GM12801 (cell line): ENCODE data around the gene CELF5.

Source experiments
- TF ChIP-seq, protein P1 (sequence below): IDR thresholded peaks from one replicate; pipeline ENCODE4 v1.5.1; 2011; ENCODE audit warnings: control low read depth; ENCODE audit not compliant: insufficient read length; ENCODE audit errors: extremely low read depth

Gene CELF5

DNA sequence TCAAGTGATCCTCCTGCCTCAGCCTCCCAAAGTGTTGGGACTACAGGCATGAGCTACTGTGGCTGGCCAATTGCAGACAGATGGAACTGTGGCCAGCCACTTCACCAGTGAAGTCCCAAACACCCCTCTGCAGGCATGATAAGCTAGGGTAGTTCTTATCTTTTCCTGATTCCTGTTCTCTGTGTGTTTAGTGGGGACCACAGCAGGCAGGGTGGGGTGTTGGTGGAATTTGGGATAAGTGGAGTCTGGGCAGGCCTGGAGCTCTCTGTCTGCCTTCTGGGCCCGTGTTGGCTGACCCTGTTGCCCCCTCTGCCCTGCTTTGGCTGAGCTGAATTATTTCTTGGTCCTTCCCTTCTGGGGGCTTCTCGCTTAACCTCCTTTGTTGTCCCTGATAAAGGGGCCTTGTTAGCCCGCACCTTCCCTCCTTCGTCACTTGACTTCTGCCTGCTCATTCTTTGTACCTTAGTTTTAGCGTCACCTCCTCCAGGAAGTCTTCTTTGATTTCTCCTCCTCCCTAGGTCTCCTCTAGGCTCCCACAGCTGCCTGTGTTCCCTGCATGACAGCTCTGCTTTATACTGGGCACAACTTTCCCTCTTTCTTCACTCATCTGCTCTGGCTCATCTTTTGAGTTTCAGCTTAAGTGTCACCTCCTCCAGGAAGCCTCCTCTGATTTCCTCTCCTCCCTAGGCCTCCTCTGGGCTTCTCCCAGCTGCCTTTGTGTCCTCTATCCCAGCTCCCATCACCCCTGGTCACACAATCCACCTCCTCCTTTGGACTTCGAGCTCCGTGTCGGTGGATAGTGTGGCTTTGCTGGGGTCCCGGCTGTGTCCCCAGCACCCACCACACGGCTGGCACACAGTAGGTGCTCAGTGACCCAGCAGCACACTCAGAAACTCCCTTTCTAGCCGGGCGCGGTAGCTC lies 40.5 kb upstream of the CELF5 start:
- TF ChIP-seq, protein P1, sequence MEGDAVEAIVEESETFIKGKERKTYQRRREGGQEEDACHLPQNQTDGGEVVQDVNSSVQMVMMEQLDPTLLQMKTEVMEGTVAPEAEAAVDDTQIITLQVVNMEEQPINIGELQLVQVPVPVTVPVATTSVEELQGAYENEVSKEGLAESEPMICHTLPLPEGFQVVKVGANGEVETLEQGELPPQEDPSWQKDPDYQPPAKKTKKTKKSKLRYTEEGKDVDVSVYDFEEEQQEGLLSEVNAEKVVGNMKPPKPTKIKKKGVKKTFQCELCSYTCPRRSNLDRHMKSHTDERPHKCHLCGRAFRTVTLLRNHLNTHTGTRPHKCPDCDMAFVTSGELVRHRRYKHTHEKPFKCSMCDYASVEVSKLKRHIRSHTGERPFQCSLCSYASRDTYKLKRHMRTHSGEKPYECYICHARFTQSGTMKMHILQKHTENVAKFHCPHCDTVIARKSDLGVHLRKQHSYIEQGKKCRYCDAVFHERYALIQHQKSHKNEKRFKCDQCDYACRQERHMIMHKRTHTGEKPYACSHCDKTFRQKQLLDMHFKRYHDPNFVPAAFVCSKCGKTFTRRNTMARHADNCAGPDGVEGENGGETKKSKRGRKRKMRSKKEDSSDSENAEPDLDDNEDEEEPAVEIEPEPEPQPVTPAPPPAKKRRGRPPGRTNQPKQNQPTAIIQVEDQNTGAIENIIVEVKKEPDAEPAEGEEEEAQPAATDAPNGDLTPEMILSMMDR, result no peak

DNA sequence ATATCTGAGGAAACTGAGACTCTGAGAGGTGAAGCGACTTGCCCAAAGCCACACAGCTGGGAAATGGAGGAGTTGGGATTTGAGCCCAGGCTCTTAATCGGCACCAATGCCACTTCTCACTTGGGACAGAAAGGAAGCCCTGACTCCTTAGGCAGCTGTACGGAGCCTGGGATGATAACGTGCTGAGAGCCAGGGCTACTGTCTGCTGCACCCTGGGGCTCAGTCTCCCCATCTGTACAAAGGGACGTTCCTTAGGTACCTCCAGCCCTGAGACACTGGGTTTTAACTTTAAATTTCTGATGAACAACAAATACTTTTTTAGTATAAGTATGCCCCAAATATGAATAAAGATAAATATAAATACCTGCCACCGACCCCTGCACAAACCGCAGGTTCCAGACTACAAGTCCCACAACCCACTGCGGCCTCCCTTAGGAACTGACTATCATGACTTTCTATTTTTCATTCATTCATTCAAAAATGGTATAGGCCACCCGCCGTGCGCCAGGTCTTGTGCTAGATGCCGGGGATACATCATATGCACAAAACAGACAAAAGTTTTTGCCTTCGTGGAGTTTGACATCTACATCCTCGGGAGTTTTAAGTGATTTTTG lies 39.5 kb upstream of the CELF5 start:
- TF ChIP-seq, protein P1, result no peak

DNA sequence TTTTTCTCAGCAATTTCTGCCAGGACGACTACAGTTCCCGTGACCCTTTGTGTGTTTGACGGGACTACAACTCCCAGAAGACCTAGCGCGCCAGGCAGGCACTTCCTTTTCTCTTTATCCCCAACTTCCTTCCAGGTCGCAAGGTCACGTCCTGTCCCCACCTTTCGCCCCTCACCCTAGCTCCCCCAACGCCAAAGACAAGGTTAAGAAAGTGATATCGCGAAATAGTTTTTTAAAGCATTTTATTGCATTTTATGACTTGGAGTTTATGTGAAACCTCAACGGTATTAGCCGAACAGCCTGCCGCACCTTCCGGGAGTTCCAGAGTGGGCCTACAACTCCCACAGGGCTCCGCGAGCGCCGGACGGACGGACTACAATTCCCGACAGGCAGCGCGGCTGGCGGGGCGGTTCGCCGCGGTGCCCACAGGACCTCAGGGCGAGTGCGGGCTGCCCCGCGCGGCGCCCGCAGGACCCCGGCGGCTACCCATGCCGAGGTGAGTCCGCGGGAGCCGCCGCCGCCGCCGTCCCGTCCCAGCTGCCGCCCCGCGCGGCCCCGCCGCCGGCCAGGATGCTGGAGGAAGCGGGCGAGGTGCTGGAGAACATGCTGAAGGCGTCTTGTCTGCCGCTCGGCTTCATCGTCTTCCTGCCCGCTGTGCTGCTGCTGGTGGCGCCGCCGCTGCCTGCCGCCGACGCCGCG lies 38.9 kb upstream of the CELF5 start, which contains the start of gene NCLN:
Gene NCLN, plus strand, starts transcription at position 470 of the 699 bp plus-strand sequence. Its CDS starts 101 bp downstream, at position 571.
- TF ChIP-seq, protein P1, result no peak

DNA sequence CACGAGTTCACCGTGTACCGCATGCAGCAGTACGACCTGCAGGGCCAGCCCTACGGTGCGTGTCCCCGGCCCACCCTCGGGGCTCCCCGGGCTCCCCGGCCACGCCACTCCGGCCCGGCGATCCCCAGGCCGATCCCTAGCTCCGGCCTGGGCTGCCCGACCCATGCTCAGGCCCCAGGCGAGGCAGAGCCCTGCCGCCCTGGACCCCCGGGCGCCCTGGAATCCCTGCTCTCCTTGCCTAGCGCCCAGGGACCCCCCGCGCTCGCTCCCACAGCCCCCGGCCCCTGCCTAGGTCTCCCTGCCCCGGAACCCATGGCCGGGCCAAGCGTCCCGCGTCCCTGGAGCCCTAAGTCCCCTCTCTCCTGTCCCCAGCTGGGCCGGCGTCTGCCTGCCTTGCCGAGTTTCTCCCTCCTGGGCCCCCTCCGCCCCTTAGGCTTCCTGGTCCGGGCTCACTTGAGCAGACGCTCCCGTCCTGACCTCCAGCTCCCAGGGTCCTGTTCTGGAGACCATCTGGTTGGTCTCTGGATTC lies 38.2 kb upstream of the CELF5 start:
- TF ChIP-seq, protein P1, result no peak

DNA sequence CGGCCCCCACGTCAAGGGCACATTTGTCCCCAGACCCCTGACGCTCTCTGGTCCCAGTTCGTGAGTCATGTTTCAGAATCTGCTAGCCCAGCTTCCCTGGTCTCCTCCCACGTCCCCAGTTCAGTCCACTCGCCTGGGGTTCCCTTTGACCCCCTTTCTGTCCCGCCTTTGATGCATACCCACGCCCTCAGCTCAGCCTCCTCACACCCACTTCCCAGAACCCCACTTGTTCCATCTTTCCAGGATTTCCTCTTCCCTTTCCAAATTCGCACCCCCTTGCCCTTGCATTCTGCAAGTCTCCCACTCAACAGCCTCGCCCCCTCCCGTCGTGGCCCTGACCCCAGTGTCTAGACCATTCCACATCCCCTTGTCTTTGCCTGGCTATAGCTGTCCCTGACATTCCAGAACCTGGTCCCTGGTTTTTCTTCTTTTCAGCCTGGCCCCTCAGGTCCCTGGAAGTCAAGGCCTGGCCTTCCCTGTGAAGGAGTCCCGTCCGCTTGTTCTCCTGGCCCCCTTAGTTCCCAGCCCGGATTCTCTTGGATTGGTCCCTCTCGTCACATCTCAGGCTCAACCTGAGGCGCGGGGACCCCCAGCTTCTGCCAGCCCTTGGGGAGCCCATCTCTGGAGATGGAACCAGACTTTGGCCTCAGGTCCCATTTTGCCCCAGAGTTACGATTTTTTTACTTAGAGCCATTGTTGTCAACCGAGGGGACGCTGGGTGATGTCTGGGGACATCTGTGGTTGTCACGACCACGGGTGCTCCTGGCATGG lies 37.4 kb upstream of the CELF5 start:
- TF ChIP-seq, protein P1, result no peak

DNA sequence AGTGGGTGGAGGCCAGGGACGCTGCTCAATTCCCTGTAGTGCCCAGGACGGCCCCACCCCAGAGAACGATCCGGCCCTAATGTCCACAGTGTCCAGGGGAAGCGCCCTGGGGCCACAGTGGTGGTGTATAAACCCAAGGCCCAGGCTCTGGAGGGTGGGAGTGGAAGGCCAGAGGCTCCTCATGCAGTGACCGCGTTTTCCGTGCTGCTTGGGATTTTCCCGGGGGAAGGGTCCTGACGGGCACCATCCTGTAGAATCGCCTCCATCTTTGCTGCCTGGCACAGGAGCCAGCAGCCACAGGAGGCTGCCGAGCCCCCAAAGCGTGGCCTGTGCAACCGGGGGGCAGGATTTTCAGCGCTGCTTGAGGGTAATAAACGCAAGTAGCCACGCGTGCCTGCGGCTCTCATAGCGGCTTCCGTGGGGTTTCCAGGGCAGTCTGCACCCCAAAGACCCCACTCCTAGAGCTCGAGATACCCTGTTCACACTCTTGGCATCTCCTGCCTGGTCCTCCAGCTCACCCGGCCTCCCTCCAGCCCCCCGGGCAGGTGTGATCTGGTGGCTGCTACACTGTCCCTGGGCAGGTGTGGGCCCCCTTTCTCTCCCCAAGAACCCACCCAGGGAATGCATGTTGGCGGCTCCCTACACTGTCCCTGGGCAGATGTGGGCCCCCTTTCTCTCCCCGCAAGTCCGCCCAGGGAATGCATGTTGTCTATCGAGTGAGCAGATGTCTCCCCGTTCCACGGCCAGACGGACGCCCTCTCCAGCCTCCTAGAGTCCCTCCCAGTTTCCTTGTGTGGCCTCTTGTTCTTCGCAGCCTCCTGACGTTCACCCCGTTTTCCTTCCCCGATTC lies 36.6 kb upstream of the CELF5 start:
- TF ChIP-seq, protein P1, result no peak
